ENCODE data around the gene TREM1.

- peak; percentile 69 for TF ChIP-seq CTCF (IDR thresholded peaks at IDR 0.05; ENCODE audit: insufficient read depth, low read length)
- no peak for TF ChIP-seq REST (IDR thresholded peaks at IDR 0.05; ENCODE audit: insufficient replicate concordance, low read depth)
- peak; percentile 93 for TF ChIP-seq POLR2AphosphoS5 (IDR thresholded peaks at IDR 0.05; ENCODE audit: low read depth)
- TF ChIP-seq GABPA (IDR thresholded peaks at IDR 0.05; ENCODE audit: low read depth) = no peak
Measured at GRCh38 chr6:41278699-41279405, 7.6 kb downstream of the TREM1 start.

Data from HL-60 (cell line).